Hepatocyte (in vitro differentiated cells): Measurements from ENCODE around the gene BBIP1.

ENCODE experiments used
- EZH2 ChIP-seq: fragments of 200-600 bp; sonication (generic); IDR thresholded peaks from 2 replicates; pipeline ENCODE4 v1.6.1; 2016; ENCODE audit warnings: antibody characterized with exemption, mild to moderate bottlenecking, borderline replicate concordance
- TF ChIP-seq, protein P1 (sequence below): fragments of 200-600 bp; sonication (generic); IDR thresholded peaks from 2 replicates; pipeline ENCODE4 v1.5.1; 2016; ENCODE audit warnings: antibody characterized with exemption, mild to moderate bottlenecking; ENCODE audit not compliant: poor library complexity

DNA sequence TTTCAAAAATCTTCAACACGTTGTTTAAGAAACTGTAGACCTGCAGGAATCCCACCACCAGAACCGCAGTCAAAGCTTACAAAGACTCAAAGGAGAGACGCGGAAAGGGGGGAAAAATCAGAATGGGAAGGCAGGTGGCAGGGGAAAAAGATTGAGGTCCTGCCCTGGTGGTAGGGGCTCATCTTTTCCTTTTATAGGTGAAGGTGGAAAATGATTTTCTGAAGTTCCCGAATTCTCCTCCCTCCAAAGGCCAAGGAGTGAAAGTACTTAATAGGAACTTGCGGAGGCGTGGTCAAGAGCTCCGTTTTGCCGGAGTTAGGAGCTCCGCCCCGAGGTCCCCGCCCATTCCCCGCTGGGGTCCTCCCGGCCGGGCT, 724 bp downstream of the BBIP1 start:
- TF ChIP-seq, protein P1, sequence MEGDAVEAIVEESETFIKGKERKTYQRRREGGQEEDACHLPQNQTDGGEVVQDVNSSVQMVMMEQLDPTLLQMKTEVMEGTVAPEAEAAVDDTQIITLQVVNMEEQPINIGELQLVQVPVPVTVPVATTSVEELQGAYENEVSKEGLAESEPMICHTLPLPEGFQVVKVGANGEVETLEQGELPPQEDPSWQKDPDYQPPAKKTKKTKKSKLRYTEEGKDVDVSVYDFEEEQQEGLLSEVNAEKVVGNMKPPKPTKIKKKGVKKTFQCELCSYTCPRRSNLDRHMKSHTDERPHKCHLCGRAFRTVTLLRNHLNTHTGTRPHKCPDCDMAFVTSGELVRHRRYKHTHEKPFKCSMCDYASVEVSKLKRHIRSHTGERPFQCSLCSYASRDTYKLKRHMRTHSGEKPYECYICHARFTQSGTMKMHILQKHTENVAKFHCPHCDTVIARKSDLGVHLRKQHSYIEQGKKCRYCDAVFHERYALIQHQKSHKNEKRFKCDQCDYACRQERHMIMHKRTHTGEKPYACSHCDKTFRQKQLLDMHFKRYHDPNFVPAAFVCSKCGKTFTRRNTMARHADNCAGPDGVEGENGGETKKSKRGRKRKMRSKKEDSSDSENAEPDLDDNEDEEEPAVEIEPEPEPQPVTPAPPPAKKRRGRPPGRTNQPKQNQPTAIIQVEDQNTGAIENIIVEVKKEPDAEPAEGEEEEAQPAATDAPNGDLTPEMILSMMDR = no peak
- TF ChIP-seq EZH2 = no peak
